HepG2 (cell line): ENCODE results near the gene PAPPA. TPM values are rescaled to one million over a fixed set of nuclear protein-coding genes. Genes with fewer than 3 reads are reported as not detected.

ENCODE experiments used
- AKAP8 ChIP-seq: sonication (generic); formaldehyde crosslinking; IDR thresholded peaks from 2 replicates; pipeline ENCODE4 v1.5.1; 2020; ENCODE audit warnings: mild to moderate bottlenecking, missing genetic modification reagents
- ERF ChIP-seq: IDR thresholded peaks from 2 replicates; pipeline ENCODE4 v1.6.1; 2018; ENCODE audit warnings: missing biosample characterization, missing genetic modification reagents
- FOXK2 ChIP-seq: fragments of 450-650 bp; IDR thresholded peaks from 2 replicates; pipeline ENCODE4 v1.6.1; 2016
- FOXO1 ChIP-seq: sonication (generic); formaldehyde crosslinking; IDR thresholded peaks from 2 replicates; pipeline ENCODE4 v1.4.0; 2020; ENCODE audit warnings: missing genetic modification reagents
- KDM1A ChIP-seq: IDR thresholded peaks from 2 replicates; pipeline ENCODE4 v1.6.1; 2016; ENCODE audit warnings: missing compliant biosample characterization
- NR2F6 ChIP-seq, 2 experiments: IDR thresholded peaks; 2 replicates each; pipeline ENCODE4 v1.6.1; 2016; ENCODE audit warnings: antibody characterized with exemption in 1 of 2, mild to moderate bottlenecking in 1 of 2
- PRPF4 ChIP-seq: fragments of 200-400 bp; formaldehyde crosslinking; IDR thresholded peaks from 2 replicates; pipeline ENCODE4 v1.6.1; 2016; ENCODE audit warnings: low read length, low read depth; ENCODE audit not compliant: poor library complexity, severe bottlenecking
- SATB2 ChIP-seq: sonication (generic); formaldehyde crosslinking; IDR thresholded peaks from 2 replicates; pipeline ENCODE4 v1.5.0; 2020; ENCODE audit warnings: missing genetic modification reagents
- TFE3 ChIP-seq: IDR thresholded peaks from 2 replicates; pipeline ENCODE4 v1.6.1; 2016
- ZBTB8A ChIP-seq: sonication (generic); formaldehyde crosslinking; IDR thresholded peaks from 2 replicates; pipeline ENCODE4 v1.4.0; 2020; ENCODE audit warnings: mild to moderate bottlenecking, low read depth, missing genetic modification reagents, borderline replicate concordance
- ZNF121 ChIP-seq: sonication (generic); formaldehyde crosslinking; IDR thresholded peaks from 2 replicates; pipeline ENCODE4 v1.5.0; 2020; ENCODE audit warnings: mild to moderate bottlenecking, missing genetic modification reagents
- ZNF235 ChIP-seq: sonication (generic); formaldehyde crosslinking; IDR thresholded peaks from 2 replicates; pipeline ENCODE4 v1.8.1; 2023; ENCODE audit warnings: mild to moderate bottlenecking, missing genetic modification reagents, borderline replicate concordance
- ZNF260 ChIP-seq: sonication (generic); formaldehyde crosslinking; IDR thresholded peaks from 2 replicates; pipeline ENCODE4 v1.4.0; 2020; ENCODE audit warnings: missing genetic modification reagents, low read depth, mild to moderate bottlenecking, borderline replicate concordance
- ZNF329 ChIP-seq: sonication (generic); formaldehyde crosslinking; IDR thresholded peaks from 2 replicates; pipeline ENCODE4 v1.9.0; 2021; ENCODE audit warnings: low read depth, mild to moderate bottlenecking, missing genetic modification reagents
- ZNF333 ChIP-seq: sonication (generic); formaldehyde crosslinking; IDR thresholded peaks from 2 replicates; pipeline ENCODE4 v1.4.0; 2020; ENCODE audit warnings: mild to moderate bottlenecking, missing genetic modification reagents, borderline replicate concordance
- ZNF460 ChIP-seq: sonication (generic); formaldehyde crosslinking; IDR thresholded peaks from 2 replicates; pipeline ENCODE4 v1.5.1; 2020; ENCODE audit warnings: missing genetic modification reagents, mild to moderate bottlenecking, borderline replicate concordance
- polyA plus RNA-seq, 8 experiments: library from polyadenylated mRNA; depleted of rRNA in 3 of 8; stranded (reverse) in 7 of 8; unstranded in 1 of 8; fragments of >200 nt; fragmentation: Illumina TruSeq in 4 of 8; extraction: Trizol in 4 of 8; gene quantifications; 2 replicates each; pipeline versions ENCODE4 v1.2.1 to v1.2.3, GENCODE V29; 2011 to 2016; ENCODE audit warnings: low read depth in 4 of 8, missing spikeins in 1 of 8, mixed read lengths in 1 of 8; ENCODE audit not compliant: insufficient read depth in 1 of 8
- total RNA-seq, 5 experiments: library from RNA; depleted of rRNA; stranded (reverse); fragments of >200 nt; fragmentation: Illumina TruSeq; extraction: Trizol; gene quantifications; 2 replicates each; pipeline ENCODE4 v1.2.3, GENCODE V29; 2016; ENCODE audit warnings: low read depth in 1 of 5
- TF ChIP-seq, protein P1 (sequence below): sonication (generic); formaldehyde crosslinking; IDR thresholded peaks from 2 replicates; pipeline ENCODE4 v1.4.0; 2020; ENCODE audit warnings: low read depth, mild to moderate bottlenecking, missing genetic modification reagents
- TF ChIP-seq, protein P2 (sequence below): IDR thresholded peaks from 2 replicates; pipeline ENCODE4 v1.6.1; 2016; ENCODE audit warnings: low read depth, borderline replicate concordance
- TF ChIP-seq, protein P3 (sequence below): sonication (generic); formaldehyde crosslinking; IDR thresholded peaks from 2 replicates; pipeline ENCODE4 v1.4.0; 2020; ENCODE audit warnings: missing genetic modification reagents
- TF ChIP-seq, protein P4 (sequence below): sonication (generic); formaldehyde crosslinking; IDR thresholded peaks from 2 replicates; pipeline ENCODE4 v1.4.0; 2020; ENCODE audit warnings: missing genetic modification reagents, low read depth, mild to moderate bottlenecking, borderline replicate concordance

Gene PAPPA
- total and polyA plus RNA-seq, 2 of the 13 experiments (the other 11 are each of a cell fraction or from before 2014, with no cell fraction given), result 0.09 to 0.11 TPM

DNA sequence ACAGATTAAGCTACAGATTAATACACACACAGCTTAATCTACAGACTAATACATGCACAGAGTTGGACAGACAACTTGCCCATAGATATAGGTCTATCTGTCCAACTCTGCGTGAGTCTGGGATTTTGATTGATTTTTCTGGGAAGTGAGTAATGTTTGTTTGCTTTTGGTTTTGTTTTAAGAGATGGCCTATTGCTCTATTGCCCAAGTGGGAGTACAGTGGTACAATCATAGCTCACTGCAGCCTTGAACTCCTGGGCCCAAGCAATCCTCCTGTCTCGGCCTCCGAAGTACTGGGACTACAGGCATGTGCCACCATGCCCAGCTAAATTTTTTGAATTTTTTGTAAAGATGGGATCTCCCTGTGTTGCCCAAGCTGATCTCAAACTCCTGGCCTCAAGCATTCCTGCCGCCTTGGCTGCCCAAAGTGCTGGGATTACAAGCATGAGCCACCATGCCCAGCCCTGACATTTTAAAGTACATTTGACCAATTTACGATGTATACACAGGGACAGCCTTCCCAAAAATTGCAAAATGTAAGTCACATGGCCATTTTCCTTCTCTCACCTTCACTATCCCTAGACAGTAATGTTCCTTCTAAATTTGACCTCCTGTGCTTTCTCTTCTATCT is 50.8 kb downstream of the PAPPA start (continued):
- TF ChIP-seq, protein P1, sequence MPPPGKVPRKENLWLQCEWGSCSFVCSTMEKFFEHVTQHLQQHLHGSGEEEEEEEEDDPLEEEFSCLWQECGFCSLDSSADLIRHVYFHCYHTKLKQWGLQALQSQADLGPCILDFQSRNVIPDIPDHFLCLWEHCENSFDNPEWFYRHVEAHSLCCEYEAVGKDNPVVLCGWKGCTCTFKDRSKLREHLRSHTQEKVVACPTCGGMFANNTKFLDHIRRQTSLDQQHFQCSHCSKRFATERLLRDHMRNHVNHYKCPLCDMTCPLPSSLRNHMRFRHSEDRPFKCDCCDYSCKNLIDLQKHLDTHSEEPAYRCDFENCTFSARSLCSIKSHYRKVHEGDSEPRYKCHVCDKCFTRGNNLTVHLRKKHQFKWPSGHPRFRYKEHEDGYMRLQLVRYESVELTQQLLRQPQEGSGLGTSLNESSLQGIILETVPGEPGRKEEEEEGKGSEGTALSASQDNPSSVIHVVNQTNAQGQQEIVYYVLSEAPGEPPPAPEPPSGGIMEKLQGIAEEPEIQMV, result no peak
- TF ChIP-seq ZNF329 (CRISPR knock-in tag) (no peak), AKAP8 (CRISPR knock-in tag) (no peak), ZNF460 (CRISPR knock-in tag) (no peak), ZBTB8A (no peak), ZNF260 (no peak), KDM1A (CRISPR knock-in tag) (peak; percentile 94), TFE3 (CRISPR knock-in tag) (no peak), SATB2 (no peak), ZNF235 (CRISPR knock-in tag) (no peak), ZNF333 (CRISPR knock-in tag) (no peak), ZNF121 (CRISPR knock-in tag) (no peak), FOXO1 (CRISPR knock-in tag) (peak; percentile 60; the same call in 1 of the 2 replicates), NR2F6 (IDR thresholded peaks at IDR 0.05) (peak; percentile 74), NR2F6 (CRISPR knock-in tag; IDR thresholded peaks at IDR 0.05) (peak; percentile 70), FOXK2 (no peak), PRPF4 (no peak), ERF (CRISPR knock-in tag) (no peak)
- TF ChIP-seq, protein P2, sequence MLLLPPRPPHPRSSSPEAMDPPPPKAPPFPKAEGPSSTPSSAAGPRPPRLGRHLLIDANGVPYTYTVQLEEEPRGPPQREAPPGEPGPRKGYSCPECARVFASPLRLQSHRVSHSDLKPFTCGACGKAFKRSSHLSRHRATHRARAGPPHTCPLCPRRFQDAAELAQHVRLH (CRISPR knock-in tag), result no peak
- TF ChIP-seq, protein P3, sequence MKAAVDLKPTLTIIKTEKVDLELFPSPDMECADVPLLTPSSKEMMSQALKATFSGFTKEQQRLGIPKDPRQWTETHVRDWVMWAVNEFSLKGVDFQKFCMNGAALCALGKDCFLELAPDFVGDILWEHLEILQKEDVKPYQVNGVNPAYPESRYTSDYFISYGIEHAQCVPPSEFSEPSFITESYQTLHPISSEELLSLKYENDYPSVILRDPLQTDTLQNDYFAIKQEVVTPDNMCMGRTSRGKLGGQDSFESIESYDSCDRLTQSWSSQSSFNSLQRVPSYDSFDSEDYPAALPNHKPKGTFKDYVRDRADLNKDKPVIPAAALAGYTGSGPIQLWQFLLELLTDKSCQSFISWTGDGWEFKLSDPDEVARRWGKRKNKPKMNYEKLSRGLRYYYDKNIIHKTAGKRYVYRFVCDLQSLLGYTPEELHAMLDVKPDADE, result no peak
- TF ChIP-seq, protein P4, sequence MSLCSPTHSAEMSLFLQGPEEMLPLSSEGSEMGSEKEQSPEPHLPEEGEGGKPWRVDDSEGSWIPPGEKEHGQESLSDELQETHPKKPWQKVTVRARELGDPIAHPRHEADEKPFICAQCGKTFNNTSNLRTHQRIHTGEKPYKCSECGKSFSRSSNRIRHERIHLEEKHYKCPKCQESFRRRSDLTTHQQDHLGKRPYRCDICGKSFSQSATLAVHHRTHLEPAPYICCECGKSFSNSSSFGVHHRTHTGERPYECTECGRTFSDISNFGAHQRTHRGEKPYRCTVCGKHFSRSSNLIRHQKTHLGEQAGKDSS, result no peak
